T-helper 22 cell (primary cell): ENCODE results near the gene TMEM156.
"Not testable (repeated sequence)": the region's sequence is repeated elsewhere in the genome, so short reads cannot be mapped to it uniquely, and the experiment has no call there.

Experiments used
- DNase-seq: peaks from one replicate; pipeline ENCODE4 v3.0.0-alpha.2; 2020; ENCODE audit warnings: low read depth

TMEM156 gene

GRCh38 chr4:38955957-38956356 is 76.3 kb downstream of the TMEM156 start:
- no peak for DNase-seq

DNA sequence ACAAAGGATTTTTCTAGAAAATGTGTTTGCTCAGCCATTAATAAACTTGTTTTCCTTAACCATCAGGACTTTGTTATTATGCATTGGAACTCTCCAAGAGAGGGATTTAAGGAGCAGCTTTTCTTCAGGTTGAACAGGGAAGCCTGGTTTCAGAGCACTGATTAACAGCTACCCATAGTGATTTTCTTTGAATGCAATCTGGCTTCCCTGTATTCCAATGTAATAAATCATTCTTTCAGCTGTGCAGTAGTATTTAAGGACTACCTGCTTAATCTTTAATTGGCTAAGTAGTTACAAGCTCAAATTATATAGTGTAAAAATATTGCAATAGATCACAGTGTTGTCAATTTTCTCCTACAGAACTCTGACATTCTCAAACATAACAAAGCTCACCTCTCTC is 77.5 kb downstream of the TMEM156 start:
- no peak for DNase-seq

DNA sequence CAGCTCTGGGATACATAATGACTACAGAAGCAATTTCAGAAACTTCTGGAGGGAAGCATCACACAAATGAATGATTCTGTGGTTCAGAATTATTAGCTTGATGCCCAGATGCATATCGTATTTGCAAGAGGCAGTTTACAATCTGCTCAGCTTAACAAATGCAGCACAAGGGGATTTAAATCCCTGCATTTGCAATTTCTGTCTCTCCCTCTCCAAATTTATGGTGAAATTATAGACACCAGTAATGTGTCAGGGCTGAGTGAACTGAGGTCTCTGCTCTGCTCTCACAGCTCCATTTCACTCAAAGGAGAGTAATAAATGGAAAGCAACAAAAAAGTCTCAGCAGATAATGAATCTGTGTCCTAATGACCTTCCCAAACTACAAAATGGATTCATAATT is 80.2 kb downstream of the TMEM156 start:
- DNase-seq, result no peak

GRCh38 chr4:38951598-38951997 is 80.6 kb downstream of the TMEM156 start:
- DNase-seq, result no peak

GRCh38 chr4:38950734-38951133 is 81.5 kb downstream of the TMEM156 start:
- no peak for DNase-seq

- DNase-seq, result no peak
Observed at GRCh38 chr4:38950159-38950558, 82.0 kb downstream of the TMEM156 start.

GRCh38 chr4:38949411-38950051 is 82.7 kb downstream of the TMEM156 start:
- DNase-seq, result peak; percentile 35

- DNase-seq, result no peak
Observed at GRCh38 chr4:38948551-38948950, 83.7 kb downstream of the TMEM156 start.

DNA sequence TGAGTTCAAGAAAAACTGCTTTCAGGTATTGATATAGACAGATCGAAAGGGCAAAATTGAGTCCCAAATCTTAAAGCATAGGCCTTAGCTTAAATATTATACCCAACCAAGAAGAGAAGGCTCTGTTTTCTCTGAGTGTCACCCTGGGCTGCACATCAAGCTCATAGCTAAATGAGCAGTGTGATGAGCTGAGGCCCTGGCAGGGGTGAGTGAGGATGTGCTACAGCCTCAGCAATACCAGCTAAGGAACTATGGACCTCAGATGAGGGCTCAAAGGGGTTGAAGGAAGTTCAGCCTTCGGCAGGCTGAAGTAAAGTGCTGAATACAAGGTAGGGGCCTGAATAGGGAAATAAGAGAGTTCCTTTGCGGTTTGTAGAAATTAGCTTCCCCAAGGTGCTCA is 85.3 kb downstream of the TMEM156 start:
- DNase-seq, result no peak

GRCh38 chr4:38944440-38944839 is 87.8 kb downstream of the TMEM156 start:
- DNase-seq, result no peak

DNA sequence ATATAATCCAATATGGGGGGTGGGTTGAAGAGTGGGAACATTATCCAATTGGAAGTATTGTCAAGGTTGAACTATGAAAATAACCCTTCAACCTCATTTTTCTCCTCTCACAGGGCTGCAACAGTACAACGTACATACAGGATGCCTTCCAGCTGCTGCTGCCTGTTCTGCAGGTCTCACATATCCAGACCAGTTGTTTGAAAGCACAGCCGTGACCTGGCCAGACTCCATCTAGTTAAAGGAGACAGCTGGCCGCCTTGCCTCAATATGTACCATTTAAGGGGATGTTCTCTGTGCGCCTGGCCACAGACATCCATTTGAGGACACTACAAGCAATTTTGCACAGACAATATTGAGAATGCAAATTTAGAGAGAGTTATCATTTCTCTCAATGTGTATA is 88.9 kb downstream of the TMEM156 start:
- DNase-seq, result no peak

DNA sequence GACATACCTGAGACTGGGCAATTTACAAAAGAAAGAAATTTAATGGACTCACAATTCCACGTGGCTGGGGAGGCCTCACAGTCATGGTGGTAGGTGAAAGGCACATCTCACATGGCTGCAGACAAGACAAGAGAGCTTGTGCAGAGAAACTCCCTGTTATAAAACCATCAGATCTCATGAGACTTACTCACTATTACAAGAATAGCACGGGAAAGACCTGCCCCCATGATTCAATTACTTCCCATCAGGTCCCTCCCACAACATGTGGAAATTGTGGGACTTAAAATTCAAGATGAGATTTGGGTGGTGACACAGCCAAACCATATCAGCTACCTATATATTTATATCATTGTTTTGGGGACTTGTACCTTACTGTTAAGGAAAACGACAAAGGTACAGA is 90.3 kb downstream of the TMEM156 start:
- not testable (repeated sequence) for DNase-seq

DNA sequence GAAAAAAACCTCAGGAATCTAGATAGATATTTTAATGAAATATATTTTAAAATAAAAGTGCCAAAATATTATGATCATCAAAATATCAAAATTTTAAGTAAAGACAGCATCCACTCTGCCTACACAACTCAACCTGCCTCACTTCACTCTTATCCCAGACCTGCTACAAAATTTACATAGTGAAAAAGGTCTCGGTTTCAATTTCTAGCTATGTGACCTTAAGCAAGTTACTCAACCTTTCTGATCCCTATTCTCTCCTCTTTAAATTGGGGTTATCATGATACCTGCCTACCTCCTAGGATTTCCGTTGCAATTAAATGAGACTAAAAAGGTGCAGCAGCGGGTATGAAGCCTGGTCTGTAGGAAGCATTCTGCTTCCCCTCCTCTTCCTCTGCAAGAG is 91.7 kb downstream of the TMEM156 start:
- DNase-seq, result no peak

- no peak for DNase-seq
Observed at GRCh38 chr4:38939165-38939564, 93.0 kb downstream of the TMEM156 start.

DNA sequence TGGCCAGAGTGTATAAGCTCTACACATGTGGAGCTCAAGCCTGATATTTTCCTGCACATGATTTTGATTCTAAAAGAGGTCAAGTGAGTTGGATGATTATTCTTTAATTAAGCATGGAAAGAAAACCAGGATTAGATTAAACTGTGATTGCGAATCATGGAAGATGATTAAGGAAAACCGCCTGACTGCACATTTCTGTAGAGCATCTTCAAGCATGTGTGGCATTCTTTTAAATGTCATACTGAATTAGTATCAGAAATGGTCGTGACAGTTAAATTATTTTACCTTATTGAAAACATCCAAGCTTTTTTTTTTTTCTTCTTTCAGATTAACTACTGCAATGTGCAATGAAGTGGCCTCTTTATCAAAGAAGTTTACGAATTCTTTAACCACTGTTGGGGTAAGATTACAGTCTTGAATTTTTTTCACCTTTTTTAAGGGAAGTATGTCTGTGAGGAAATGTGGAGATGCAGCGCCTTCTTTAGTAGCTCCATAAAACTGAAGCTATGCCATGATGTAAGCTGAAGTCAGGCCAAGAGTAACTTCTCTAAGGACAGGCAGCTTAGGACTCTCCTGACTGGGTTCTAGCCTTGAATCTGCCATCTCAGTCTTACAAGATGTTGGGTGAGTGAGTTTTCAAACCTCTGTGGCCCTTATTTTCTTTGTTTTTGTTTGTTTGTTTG is 96.7 kb downstream of the TMEM156 start:
- DNase-seq, result no peak

- DNase-seq, result no peak
Observed at GRCh38 chr4:38931125-38931524, 101.1 kb downstream of the TMEM156 start.

GRCh38 chr4:38930707-38931106 is 101.5 kb downstream of the TMEM156 start:
- DNase-seq, result no peak

DNA sequence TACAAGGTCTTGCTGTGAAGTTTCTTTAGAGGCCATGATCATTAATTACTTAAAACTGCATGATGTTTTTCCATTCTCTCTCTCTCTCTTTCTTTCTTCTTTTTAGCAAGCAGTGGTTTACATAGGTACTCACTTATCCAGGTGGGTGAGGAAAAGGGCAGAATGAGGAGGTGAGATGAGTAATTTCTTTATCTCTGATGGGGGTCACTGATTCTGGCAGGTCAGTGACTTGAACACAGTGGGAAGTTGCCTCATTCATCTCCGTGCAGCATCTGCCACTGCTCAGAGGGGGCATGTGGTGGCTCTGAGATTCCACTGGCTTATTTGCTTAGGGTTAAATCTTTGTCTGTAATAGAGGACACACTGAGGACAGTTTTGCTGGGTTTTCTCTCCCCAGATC is 102.0 kb downstream of the TMEM156 start:
- DNase-seq, result no peak

GRCh38 chr4:38928974-38929373 is 103.2 kb downstream of the TMEM156 start:
- no peak for DNase-seq

- DNase-seq, result no peak
Observed at GRCh38 chr4:38928568-38928967, 103.6 kb downstream of the TMEM156 start.

DNA sequence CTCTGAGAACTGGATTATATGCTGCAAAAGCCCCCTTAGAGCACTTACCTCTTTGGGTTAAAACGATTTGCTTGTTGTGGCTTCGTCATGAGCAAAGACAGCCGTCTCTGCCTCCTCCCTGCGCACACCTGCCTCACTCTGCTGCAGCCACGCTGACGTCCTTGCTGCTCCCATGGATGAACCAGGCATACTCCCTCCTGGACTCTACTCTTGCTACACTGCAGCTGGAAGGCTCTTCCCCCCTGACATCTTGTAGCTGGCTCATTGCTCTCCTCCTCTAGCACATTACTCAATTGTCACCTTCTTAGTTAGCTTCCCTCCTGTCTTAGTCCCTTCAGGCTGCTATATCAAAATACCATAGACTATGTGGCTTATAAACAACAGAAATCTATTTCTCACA is 105.3 kb downstream of the TMEM156 start:
- no peak for DNase-seq

GRCh38 chr4:38925492-38926413 is 106.5 kb downstream of the TMEM156 start:
- no peak for DNase-seq

DNA sequence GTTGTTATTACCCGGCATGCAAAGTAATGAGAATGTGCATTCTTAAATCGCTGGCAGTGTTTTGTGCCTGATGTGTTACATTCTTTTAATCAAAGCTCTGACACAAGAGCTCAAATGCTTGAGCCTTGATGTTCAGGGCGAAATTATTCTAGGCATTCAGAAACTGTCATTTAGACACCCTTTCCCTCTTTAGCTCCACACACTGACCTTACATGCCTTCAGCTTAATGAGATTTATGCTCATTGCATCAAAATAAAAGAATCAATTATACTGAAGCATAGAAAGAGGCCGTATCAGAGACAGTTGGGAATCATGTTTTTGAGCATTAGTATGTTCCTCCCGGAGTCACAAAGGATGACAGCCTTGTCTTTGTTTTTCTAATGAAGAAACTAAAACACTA is 107.9 kb downstream of the TMEM156 start:
- no peak for DNase-seq
